Left lobe of liver (tissue), 2 donors: ENCODE results near the gene EML2. TPM values are rescaled to one million over a fixed set of nuclear protein-coding genes. Genes with fewer than 3 reads are reported as not detected.
"Not testable (repeated sequence)": the region's sequence is repeated elsewhere in the genome, so short reads cannot be mapped to it uniquely, and the experiment has no call there.

Source experiments
- ATAC-seq: fragments of 200-7000 bp; cut with Tn5 transposase; one replicate; pipeline ENCODE4 v1.9.1; 2020; ENCODE audit warnings: mild to moderate bottlenecking, moderate library complexity
- DNase-seq: peaks from one replicate; pipeline ENCODE4 v3.0.0-alpha.2; 2020; ENCODE audit warnings: low spot score
- total RNA-seq: library from RNA; stranded (reverse); gene quantifications from one replicate; pipeline ENCODE4 v1.2.1, GENCODE V29; 2021
- donor health status: DM: no; HTN: no; CAD: no; lungs with moderate emphysema.
- donor health status: DM: no; HTN: yes; CAD: no.

Gene EML2
- total RNA-seq, 1 donor from 2014 or later = 17.9 TPM

- DNase-seq (no peak), ATAC-seq (no peak)
Measured at GRCh38 chr19:45653634-45654033, 14.4 kb upstream of the EML2 start.

- DNase-seq (no peak), ATAC-seq (no peak)
Measured at GRCh38 chr19:45650722-45651121, 11.5 kb upstream of the EML2 start.

DNA sequence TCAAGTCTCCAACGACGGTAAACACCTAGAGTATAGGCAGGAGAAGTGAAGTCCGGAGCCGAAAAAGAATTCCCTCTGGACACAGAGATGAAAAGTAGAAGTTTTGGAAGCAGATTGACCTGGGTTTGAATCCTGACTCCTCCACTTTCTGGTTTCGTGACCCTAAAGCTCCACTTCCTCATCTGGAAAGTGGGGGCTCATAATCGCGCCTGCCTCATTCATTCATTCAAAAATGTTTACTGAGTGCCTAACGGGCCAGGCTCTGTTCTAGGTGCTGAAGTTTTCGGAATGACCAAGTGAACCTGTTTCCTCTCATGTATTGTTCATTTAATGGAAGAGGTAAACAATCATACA, 7.1 kb upstream of the EML2 start:
- DNase-seq (no peak), ATAC-seq (no peak)

DNA sequence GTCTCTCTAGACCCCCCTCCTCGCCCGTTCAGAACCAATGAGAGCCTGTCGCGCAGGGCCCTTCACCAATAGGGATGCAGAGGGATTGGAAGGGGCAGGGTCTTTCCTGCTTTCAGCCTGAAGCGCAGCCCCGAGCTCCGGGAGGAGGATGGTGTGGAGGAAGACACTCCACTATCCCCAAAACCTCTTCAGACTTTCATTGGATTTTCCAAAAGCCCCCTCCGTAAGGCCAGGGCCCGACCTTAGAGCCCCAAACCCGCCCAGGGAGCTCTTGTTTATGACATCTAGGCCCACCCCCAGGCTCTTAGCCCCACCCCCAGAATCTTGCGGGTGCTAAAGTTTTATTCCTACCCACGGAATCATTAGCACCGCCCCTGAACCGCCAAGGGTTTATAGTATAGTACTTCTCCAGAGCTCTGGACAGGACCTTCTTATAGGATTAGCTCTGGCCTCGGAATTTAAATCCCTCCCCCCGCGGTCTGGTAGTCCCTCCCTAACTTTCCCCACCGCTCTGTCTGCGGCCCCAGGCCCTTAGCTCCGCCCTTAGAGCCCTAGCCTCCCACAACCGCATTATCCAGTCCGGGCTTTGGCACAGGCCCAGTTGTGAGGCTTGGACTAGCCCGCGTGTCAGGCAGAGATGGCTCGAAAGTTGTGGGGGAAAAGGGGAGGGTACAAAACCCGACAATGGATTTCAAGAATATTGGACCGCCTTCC, 6.6 kb upstream of the EML2 start:
- peak; percentile 13 for ATAC-seq

DNA sequence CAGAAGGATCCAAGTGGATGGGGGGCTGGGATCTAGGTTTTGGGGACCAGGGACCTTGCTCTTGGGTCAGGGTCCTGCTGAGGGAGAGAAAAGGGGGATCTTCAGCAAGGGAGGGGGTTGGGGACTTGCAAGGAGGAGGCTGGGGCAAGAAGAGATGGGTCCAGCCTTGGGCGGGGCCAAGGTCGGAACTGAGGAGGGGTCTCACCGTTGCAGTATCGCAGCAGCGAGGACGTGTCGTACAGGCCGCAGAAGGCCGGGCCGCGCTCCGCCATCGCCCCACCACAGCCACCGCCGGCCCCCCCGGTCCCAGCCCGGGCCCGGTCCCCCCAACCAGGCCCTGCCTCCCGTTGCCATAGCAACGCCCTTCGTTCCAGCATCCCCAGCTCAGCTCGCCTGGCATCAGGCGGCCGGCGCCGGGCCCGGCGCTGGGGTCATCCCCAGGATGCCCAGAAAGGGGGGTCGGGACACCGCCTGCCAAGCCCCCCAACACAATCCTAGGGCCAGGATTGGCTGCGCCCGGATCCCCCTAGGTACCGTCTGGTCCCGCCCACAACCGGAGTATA, 6.0 kb upstream of the EML2 start:
- no peak for DNase-seq
- no peak for ATAC-seq

More for the DNA sequence above, 6.6 kb upstream of the EML2 start:
- no peak for DNase-seq

GRCh38 chr19:45643927-45644771, 5.0 kb upstream of the EML2 start:
- ATAC-seq (no peak), DNase-seq (no peak)

- peak; percentile 67 for ATAC-seq
- DNase-seq = peak; percentile 83
Measured at GRCh38 chr19:45643024-45643926, 4.1 kb upstream of the EML2 start.

DNA sequence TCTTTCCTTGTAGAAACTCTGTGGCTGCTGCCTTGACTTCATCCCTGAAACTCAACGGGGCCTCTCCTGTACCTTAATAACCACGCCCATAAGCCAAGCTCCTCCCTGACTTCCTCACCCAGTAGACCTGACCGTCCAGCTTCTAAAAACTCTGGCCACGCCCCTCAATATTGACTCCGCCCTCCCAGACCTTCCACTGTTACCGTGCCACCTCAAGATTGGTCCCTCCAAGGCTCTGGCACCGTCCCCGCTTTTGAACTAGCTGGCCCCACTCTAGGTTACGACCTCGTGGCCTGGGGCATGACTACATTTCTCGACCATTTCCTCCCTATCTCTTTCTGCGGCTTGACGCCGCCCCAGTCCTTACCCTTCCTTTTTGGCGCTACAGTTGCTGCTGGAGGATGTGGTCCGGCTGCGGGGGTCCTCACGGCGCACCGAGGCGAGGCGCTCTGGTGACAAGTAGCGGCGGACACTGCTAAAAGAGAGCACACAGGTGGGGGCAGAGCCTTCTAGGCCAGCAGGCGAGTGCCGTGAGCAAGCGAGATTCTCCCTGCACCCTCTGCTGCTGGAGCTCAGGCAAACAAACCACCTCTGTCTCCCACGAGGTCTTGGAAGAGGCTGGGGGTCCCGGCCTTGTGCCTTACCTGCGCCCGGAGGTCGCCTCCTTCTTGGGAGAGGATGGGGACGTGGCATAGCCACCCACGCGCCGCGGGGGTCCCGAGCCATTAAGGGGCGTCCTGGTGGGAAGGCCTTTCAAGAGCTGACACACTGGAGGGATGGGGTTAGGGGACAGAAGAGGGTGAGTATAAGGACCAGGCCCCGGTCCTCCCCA, 2.3 kb upstream of the EML2 start:
- peak; percentile 71 for ATAC-seq
- peak; percentile 79 for DNase-seq

DNA sequence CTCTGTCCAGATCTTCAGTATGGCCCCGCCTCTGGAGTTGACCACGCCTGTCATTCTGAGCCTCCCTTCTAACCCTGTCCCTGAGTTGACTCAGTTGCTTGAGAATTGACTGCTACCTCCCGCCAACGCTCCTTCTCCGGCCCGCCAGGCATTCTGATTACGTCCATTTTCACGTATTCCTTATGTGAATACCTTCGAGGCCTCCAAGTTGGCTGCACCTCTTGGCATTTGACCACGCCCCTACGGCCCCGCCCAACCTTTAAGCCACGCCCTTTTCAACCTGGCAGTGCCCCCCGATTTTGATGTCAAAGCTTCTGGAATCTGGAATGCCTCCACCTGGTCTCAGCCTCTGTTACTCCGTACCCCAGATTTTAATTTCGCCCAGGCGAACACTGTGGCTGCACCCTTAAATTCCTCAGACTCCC, 1.7 kb upstream of the EML2 start:
- DNase-seq = peak; percentile 52
- no peak for ATAC-seq

DNA sequence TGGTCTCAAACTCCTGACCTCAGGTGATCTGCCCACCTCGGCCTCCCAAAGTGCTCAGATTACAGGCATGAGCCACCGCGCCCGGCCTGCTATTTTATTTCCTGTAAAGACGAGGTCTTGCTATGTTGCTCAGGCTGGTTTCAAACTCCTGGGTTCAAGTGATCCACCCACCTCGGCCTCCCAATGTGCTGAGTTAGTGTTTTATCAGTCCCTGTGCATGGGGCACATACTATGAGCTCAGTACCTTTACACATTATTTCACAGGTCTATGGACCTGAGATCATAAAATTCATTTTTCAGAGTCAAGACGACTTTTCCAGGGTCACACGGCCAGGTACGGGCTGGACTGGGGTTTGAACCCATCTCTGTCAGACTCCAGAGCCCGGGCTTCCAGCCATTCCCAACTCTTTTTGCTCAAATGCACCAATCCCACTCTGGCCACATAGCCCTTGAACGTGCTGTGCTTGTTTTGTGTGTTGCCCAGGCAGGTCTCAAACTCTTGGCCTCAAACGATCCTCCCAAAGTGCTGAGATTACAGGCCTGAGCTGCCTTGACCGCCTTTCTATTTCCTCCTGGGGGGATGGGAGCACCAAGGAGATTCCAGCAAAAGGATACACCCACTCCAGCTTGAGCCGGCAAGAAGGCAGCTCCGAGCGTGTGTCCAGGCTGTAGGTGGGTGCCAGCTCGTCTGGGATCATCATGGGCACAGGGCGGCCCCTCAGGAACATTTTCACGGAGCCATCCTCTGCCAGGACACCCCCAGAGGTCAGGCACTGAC, 1.1 kb downstream of the EML2 start:
- no peak for DNase-seq
- ATAC-seq = no peak

DNA sequence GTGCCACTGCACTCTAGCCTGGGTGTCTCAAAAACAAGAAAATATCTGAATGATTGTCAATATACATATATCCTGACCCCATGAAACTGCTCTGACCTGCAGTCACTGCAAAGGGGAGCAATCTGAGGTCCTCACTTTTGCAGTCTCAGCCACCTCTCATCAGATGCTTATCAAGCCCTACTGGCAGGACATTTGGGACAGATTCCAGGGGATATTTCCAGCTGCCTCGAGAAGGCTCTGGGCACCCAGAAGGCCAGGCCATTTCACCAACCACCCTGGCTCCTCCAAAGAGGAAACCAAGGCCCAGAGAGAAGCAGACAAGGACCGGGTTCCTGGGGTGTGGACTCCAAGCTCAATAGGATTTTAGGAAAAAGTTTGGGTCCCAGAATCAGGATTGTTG, 2.3 kb downstream of the EML2 start:
- no peak for ATAC-seq

GRCh38 chr19:45636275-45636674, 2.9 kb downstream of the EML2 start:
- DNase-seq = no peak
- ATAC-seq = no peak

More for the DNA sequence above, 2.3 kb downstream of the EML2 start:
- DNase-seq = no peak

GRCh38 chr19:45632468-45633196, 6.6 kb downstream of the EML2 start:
- peak; percentile 51 for DNase-seq
- peak; percentile 51 for ATAC-seq

DNA sequence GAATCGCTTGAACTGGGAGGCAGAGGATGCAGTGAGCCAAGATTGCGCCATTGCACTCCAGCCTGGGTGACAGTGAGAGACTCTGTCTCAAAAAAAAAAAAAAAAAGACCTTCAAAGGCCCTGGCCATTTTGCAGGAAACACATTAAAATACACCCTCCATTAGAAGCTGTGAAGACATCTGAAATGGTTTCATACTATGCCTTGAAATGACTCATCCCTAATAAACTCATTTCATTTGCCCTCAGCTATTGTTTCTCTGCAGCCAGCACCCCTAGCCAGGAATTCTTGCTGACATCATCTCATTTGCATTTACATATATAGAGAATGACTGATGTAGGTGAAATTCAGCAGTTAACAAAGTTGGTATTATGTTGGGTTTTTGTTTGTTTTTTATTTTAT, 8.7 kb downstream of the EML2 start:
- DNase-seq (no peak), ATAC-seq (no peak)

DNA sequence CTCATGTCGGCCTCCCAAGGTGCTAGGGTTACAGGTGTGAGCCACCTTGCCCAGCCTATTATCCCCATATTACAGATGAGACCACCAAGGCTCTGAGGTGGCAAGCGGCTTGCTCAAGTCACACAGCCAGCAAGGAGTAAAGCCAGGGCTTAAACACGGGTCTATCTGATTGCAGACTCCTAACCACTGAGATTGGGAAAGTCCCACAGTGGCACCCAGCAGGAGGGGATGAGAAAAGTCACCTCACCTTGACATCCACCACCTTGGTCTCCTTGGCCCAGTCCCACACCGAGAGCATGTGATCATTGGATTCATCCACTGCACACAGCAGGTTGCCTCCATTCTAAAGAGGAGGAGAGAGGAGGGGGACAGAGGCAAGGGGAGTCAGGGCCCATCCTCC, 9.5 kb downstream of the EML2 start:
- DNase-seq (no peak), ATAC-seq (no peak)

DNA sequence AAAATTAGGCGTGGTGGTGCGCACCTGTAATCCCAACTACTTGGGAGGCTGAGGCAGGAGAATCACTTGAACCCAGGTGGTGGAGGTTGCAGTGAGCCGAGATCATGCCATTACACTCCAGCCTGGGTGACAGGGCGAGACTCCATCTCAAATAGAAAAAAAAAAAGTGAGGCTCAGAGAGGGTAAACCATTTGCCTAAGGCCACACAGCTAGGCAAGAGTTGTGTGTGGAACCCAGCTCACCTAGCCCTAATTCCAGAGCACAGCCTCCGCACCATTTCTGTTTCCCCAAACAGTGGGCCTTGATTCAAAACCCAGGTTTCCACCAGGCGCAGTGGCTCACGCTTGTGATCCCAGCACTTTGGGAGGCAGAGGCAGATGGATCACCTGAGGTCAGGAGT, 11.0 kb downstream of the EML2 start:
- not testable (repeated sequence) for DNase-seq, ATAC-seq

- ATAC-seq (no peak), DNase-seq (no peak)
Measured at GRCh38 chr19:45623984-45624383, 15.2 kb downstream of the EML2 start.

- ATAC-seq = no peak
Measured at GRCh38 chr19:45621976-45622503, 17.2 kb downstream of the EML2 start.

More at GRCh38 chr19:45621976-45622503, 17.2 kb downstream of the EML2 start:
- DNase-seq = no peak
